ENCODE results near the gene IGSF21.

The IGSF21 gene

GRCh38 chr1:18422954-18423353 is 315.4 kb downstream of the IGSF21 start:
- Histone ChIP-seq H3K4me2 (ENCODE audit: low read length) (no peak overlapping the region), H3K27me3 (ENCODE audit: control insufficient read depth, low read length) (no peaks in the 10 kb centered on the region), H3K9me2 (replicated peaks; ENCODE audit: control insufficient read depth, low read length) (no peaks in the 10 kb centered on the region), H3K4me3 (ENCODE audit: low read length) (no peak overlapping the region), H3K79me2 (ENCODE audit: control insufficient read depth, low read length) (no peaks in the 10 kb centered on the region), H4K20me1 (ENCODE audit: control insufficient read depth, insufficient read depth, low read depth, low read length) (no peaks in the 10 kb centered on the region), H3K36me3 (ENCODE audit: control insufficient read depth, low read length) (no peaks in the 10 kb centered on the region), H3F3A (ENCODE audit: control insufficient read depth, insufficient read depth) (no peaks in the 10 kb centered on the region), H3K27ac (ENCODE audit: low read depth, low read length) (no peak overlapping the region), H3K4me1 (ENCODE audit: control insufficient read depth, low read length) (no peaks in the 10 kb centered on the region), H3K9me3 (ENCODE audit: control insufficient read depth, insufficient read depth, low read length) (no peaks in the 10 kb centered on the region)
- TF ChIP-seq EZH2phosphoT487 (IDR thresholded peaks at IDR 0.05; ENCODE audit: borderline replicate concordance, low read length) (no peak), CTCF (IDR thresholded peaks at IDR 0.05; ENCODE audit: low read depth, low read length, poor library complexity, severe bottlenecking) (no peak)

GRCh38 chr1:18426580-18426979 is 319.0 kb downstream of the IGSF21 start:
- TF ChIP-seq CTCF (IDR thresholded peaks at IDR 0.05; ENCODE audit: low read depth, low read length, poor library complexity, severe bottlenecking) (no peak), EZH2phosphoT487 (IDR thresholded peaks at IDR 0.05; ENCODE audit: borderline replicate concordance, low read length) (no peak)
- Histone ChIP-seq H3K4me1 (ENCODE audit: control insufficient read depth, low read length) (no peaks in the 10 kb centered on the region), H3K79me2 (ENCODE audit: control insufficient read depth, low read length) (no peaks in the 10 kb centered on the region), H3K27ac (ENCODE audit: low read depth, low read length) (no peak overlapping the region), H3K9me2 (replicated peaks; ENCODE audit: control insufficient read depth, low read length) (no peaks in the 10 kb centered on the region), H3K36me3 (ENCODE audit: control insufficient read depth, low read length) (no peaks in the 10 kb centered on the region), H3K9me3 (ENCODE audit: control insufficient read depth, insufficient read depth, low read length) (no peaks in the 10 kb centered on the region), H3F3A (ENCODE audit: control insufficient read depth, insufficient read depth) (no peaks in the 10 kb centered on the region), H4K20me1 (ENCODE audit: control insufficient read depth, insufficient read depth, low read depth, low read length) (no peaks in the 10 kb centered on the region), H3K4me2 (ENCODE audit: low read length) (no peak overlapping the region), H3K4me3 (ENCODE audit: low read length) (no peak overlapping the region), H3K27me3 (ENCODE audit: control insufficient read depth, low read length) (no peaks in the 10 kb centered on the region)
